ENCODE results near the gene HSBP1. TPM values are rescaled to one million over a fixed set of nuclear protein-coding genes. Genes with fewer than 3 reads are reported as not detected.

Gene HSBP1
- total and polyA plus RNA-seq, 2 of the 13 experiments (the other 11 are each of a cell fraction or from before 2014, with no cell fraction given): 249 to 292 TPM

GRCh38 chr16:83842291-83842690 is 34.5 kb downstream of the HSBP1 start:
- Histone ChIP-seq H2AFZ (ENCODE audit: low read length) (no peak overlapping the region), H3K4me1 (ENCODE audit: insufficient read depth, low read length) (no peaks in the 10 kb centered on the region), H3K27me3 (ENCODE audit: control insufficient read depth in 1 of 2, insufficient read depth in 2 of 2, low read length in 2 of 2) (peaks cover 3 to 47% of the 10 kb centered on the region in 2 experiments; a peak in 3 of 5 replicates), H3K27ac (ENCODE audit: extremely low read length, insufficient read depth, low read length) (no peak overlapping the region), H3K9ac (ENCODE audit: insufficient read depth, low read depth, low read length) (no peak overlapping the region), H3K4me3 (replicated peaks in 1 of 3; ENCODE audit: insufficient read depth in 1 of 3, low read depth in 2 of 3, low read length in 3 of 3) (no peak overlapping the region), H3K9me3 (ENCODE audit: low read length) (no peaks in the 10 kb centered on the region), H3K4me2 (ENCODE audit: low read depth, low read length) (no peak overlapping the region), H4K20me1 (ENCODE audit: insufficient read depth, low read length) (no peaks in the 10 kb centered on the region), H3K36me3 (replicated peaks in 1 of 2; ENCODE audit: control insufficient read depth in 1 of 2, insufficient read depth in 2 of 2, low read length in 2 of 2) (no peaks in the 10 kb centered on the region), H3K79me2 (ENCODE audit: insufficient read depth, low read length) (no peaks in the 10 kb centered on the region)
- TF ChIP-seq RXRA (CRISPR knock-in tag; IDR thresholded peaks at IDR 0.05) (no peak), ZBTB26 (CRISPR knock-in tag; IDR thresholded peaks at IDR 0.05; ENCODE audit: borderline replicate concordance) (no peak), ZGPAT (CRISPR knock-in tag; IDR thresholded peaks at IDR 0.05) (no peak), ZNF503 (CRISPR knock-in tag; IDR thresholded peaks at IDR 0.05) (no peak), ZKSCAN8 (CRISPR knock-in tag; IDR thresholded peaks at IDR 0.05; ENCODE audit: borderline replicate concordance) (no peak), ZNF564 (CRISPR knock-in tag; IDR thresholded peaks at IDR 0.05) (no peak), EZH2 (conservative IDR thresholded peaks at IDR 0.05; ENCODE audit: low read depth, low read length) (no peak), ZNF460 (CRISPR knock-in tag; IDR thresholded peaks at IDR 0.05; ENCODE audit: borderline replicate concordance) (no peak), MAFK (conservative IDR thresholded peaks at IDR 0.05 in 1 of 2, IDR thresholded peaks at IDR 0.05 in 1 of 2; ENCODE audit: low read length in 2 of 2) (no peak)
- ChIA-PET POLR2A (no interaction called here), CTCF (ENCODE audit: low intra/inter-chr PET ratio, low total read pairs) (no interaction called here)
- no TSS peak for BruUV-seq (replicated peaks)
- in situ Hi-C loops (cut with HindIII; ENCODE audit: extremely low pct_ligation_motif_present, low pct_unique_long_range_greater_than_20kb): no loop called here
- no peak for DNase-seq (ENCODE audit: low spot score)
- intact Hi-C loops (cut with micrococcal nuclease; ENCODE audit: unreplicated experiment): no loop called here
- WGBS (ENCODE audit: low lambda C conversion rate): 43% methylated on average over 7 of the region's 7 CpGs
- no peak for ATAC-seq
- no peak for FAIRE-seq
